Measurements from ENCODE around the gene ZNRF2. TPM values are rescaled to one million over a fixed set of nuclear protein-coding genes. Genes with fewer than 3 reads are reported as not detected.

The ZNRF2 gene
- total RNA-seq, 4 donors from 2014 or later, result 19.6 to 26.3 (median 22.5) TPM

DNA sequence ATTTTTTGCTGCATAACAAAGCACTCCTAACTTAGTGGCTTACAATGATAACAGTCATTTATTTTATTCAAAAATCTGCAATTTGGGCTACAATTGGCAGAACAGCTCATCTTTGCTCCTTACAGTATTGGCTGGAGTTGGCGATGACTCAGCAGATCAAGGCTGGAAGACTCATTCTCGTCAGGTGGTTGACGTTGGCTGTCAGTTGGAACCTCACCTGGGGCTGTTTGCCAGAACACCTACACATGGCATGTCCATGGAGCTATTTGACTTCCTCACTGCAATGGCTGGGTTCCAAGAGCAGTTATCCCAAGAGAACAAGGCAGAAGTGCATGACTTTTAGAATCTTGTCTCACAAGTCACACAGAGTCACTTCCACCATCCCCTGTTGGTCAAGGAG is 119.1 kb downstream of the ZNRF2 start:
- intact Hi-C loops (cut with DNase I), result loop anchor here (10.0 kb wide), 1 partner anchor 109 kb away; no protein-coding TSS in a partner anchor
- Histone ChIP-seq H3K4me1 (peaks cover 0 to 28% (median 0%) of the 10 kb centered on the region in 3 donors), H3K9me3 (no peaks in the 10 kb centered on the region), H3K27me3 (no peaks in the 10 kb centered on the region), H3K27ac (no peak overlapping the region), H3K4me3 (no peak overlapping the region), H3K36me3 (peaks cover 0 to 15% (median 0%) of the 10 kb centered on the region in 3 donors)
- WGBS, 2 donors, result 37 to 55% methylated on average over 3 of the region's 3 CpGs
- DNase-seq, result no peak
- TF ChIP-seq POLR2A (IDR thresholded peaks at IDR 0.05), result no peak
- TF ChIP-seq, protein P1, sequence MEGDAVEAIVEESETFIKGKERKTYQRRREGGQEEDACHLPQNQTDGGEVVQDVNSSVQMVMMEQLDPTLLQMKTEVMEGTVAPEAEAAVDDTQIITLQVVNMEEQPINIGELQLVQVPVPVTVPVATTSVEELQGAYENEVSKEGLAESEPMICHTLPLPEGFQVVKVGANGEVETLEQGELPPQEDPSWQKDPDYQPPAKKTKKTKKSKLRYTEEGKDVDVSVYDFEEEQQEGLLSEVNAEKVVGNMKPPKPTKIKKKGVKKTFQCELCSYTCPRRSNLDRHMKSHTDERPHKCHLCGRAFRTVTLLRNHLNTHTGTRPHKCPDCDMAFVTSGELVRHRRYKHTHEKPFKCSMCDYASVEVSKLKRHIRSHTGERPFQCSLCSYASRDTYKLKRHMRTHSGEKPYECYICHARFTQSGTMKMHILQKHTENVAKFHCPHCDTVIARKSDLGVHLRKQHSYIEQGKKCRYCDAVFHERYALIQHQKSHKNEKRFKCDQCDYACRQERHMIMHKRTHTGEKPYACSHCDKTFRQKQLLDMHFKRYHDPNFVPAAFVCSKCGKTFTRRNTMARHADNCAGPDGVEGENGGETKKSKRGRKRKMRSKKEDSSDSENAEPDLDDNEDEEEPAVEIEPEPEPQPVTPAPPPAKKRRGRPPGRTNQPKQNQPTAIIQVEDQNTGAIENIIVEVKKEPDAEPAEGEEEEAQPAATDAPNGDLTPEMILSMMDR (IDR thresholded peaks at IDR 0.05), result no peak

DNA sequence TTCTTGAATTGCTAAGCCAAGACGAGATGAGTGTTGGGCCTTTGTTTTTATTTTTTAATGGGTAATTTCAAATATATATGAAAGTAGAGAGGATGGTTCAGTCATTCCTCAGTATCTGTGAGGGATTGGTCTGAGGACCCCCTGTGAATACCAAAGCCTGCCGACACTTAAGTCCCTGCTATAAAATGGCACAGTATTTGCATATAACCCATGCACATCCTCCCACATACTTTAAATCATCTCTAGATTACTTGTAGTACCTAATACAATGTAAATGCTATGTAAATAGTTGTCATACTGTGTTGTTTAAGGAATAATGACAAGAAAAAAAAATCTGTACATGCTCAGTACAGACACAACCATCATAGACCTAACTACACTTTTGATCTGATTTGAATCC is 120.8 kb downstream of the ZNRF2 start:
- Histone ChIP-seq H3K9me3 (no peaks in the 10 kb centered on the region), H3K27me3 (no peaks in the 10 kb centered on the region), H3K36me3 (peaks cover 0 to 15% (median 0%) of the 10 kb centered on the region in 3 donors), H3K4me1 (peaks cover 0 to 28% (median 0%) of the 10 kb centered on the region in 3 donors), H3K4me3 (no peak overlapping the region), H3K27ac (no peak overlapping the region)
- WGBS, 2 donors, result 94 to 95% methylated on average over 2 of the region's 2 CpGs
- TF ChIP-seq POLR2A (IDR thresholded peaks at IDR 0.05), result no peak
- TF ChIP-seq, protein P1 (IDR thresholded peaks at IDR 0.05), result no peak
- intact Hi-C loops (cut with DNase I), result loop anchor here (10.0 kb wide), 1 partner anchor 110 kb away; no protein-coding TSS in a partner anchor
- DNase-seq, result no peak

DNA sequence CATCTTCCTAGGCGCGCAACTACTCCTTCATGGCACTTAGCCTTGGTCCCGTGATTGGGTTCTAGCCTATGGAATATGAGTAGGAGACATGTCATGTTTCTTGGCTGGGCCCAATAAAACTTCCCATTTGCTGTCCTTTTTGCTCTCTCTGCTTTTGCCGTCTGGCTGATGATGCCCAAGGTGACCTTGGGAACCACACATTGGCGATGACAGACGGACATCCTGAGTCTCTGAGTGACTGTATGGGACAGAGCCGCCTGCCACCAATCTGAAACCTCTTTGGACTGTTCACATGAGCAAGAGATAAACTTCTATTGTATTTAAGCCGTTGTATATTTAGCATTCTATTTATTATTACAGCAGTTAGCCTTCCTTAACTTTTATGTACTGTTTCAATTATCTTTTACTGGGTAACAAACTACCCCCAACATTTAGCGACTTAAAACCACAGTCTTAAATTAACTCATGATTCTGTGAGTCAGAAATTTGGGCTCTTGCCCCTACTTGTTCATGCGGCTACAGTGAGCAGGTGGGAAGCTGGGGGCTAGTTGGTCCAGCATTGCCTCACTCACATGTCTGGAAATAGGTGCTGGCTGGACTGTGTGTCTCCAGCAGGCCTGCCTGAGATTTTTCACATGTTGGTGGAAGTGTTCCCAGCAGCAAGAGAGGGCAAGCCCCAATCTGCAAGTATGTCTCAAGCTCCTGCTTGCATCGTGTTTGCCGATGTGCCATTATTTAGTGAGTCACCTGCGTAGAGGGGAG is 122.4 kb downstream of the ZNRF2 start:
- intact Hi-C loops (cut with DNase I), result loop anchor here (10.0 kb wide), 1 partner anchor 112 kb away; no protein-coding TSS in a partner anchor
- 53 to 67% methylated on average over 13 of the region's 13 CpGs for WGBS, 2 donors
- peaks cover 0 to 28% (median 0%) of the 10 kb centered on the region in 3 donors for H3K4me1 ChIP-seq
- peak overlapping the region; percentile 50 to 78 (median 60) for H3K27ac ChIP-seq
- TF ChIP-seq POLR2A (IDR thresholded peaks at IDR 0.05), result no peak
- no peak for DNase-seq
- H3K9me3 ChIP-seq, result no peaks in the 10 kb centered on the region
- H3K27me3 ChIP-seq, result no peaks in the 10 kb centered on the region
- H3K4me3 ChIP-seq, result no peak overlapping the region
- peaks cover 0 to 15% (median 0%) of the 10 kb centered on the region in 3 donors for H3K36me3 ChIP-seq

DNA sequence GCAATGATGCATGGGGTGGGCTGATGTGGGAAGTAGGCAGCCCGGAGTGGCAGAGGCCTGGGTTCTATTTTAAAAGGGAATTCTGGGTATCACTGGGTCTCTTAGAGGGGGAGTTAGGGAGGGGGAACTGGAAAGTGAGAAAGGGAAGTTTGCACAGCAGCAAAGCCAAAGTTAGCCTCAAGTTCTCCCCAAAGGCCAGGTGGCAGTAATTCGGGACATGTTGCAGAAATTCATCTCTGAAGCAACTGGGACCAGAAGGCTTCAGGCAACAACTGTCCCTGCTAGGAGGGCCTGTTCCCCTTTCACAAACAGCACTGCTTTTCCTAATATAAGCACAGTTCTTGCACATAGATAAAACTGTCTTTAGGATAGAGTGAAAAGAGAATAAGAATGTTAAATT is 126.8 kb downstream of the ZNRF2 start:
- no peak overlapping the region for H3K4me3 ChIP-seq
- H3K4me1 ChIP-seq, result peaks cover 0 to 16% (median 0%) of the 10 kb centered on the region in 3 donors
- intact Hi-C loops (cut with DNase I), result no loop called here
- peaks cover 0 to 8% (median 0%) of the 10 kb centered on the region in 3 donors for H3K9me3 ChIP-seq
- 68 to 71% methylated on average over 2 of the region's 2 CpGs for WGBS, 2 donors
- H3K27ac ChIP-seq, result no peak overlapping the region
- H3K36me3 ChIP-seq, result no peaks in the 10 kb centered on the region
- DNase-seq, result no peak
- H3K27me3 ChIP-seq, result no peaks in the 10 kb centered on the region
- TF ChIP-seq POLR2A (IDR thresholded peaks at IDR 0.05), result no peak
- TF ChIP-seq, protein P1 (IDR thresholded peaks at IDR 0.05), result no peak

DNA sequence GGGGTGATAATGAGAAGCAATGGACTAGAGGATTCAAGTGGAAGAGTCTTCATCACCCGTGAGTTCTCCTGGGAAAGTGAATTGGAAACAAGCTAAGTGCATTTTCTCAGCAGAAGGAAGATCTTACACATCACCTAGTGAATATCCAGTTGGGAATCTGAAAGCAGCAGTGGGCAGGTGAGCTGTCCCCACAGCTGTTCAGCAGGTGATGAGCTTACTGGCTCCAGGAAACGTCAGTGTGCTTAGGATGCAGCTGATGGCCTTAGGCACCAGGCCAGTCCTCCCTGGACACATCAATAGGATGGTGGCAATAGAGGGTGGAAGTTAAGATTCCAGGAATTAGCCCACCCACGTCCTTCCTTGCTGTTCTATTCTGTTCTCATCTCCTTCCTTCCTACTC is 127.5 kb downstream of the ZNRF2 start:
- no peaks in the 10 kb centered on the region for H3K36me3 ChIP-seq
- WGBS, 2 donors, result 69 to 73% methylated on average over 2 to 3 of the region's 3 CpGs
- TF ChIP-seq, protein P1 (IDR thresholded peaks at IDR 0.05), result no peak
- no peak for TF ChIP-seq POLR2A (IDR thresholded peaks at IDR 0.05)
- no peak overlapping the region for H3K27ac ChIP-seq
- intact Hi-C loops (cut with DNase I), result no loop called here
- peaks cover 0 to 10% (median 0%) of the 10 kb centered on the region in 3 donors for H3K4me1 ChIP-seq
- DNase-seq, result no peak
- H3K27me3 ChIP-seq, result no peaks in the 10 kb centered on the region
- peaks cover 0 to 8% (median 0%) of the 10 kb centered on the region in 3 donors for H3K9me3 ChIP-seq
- H3K4me3 ChIP-seq, result no peak overlapping the region

Measured in esophagus squamous epithelium (tissue), 5 donors.